GM23248 (cell line): ENCODE results near the gene HDHD3. TPM values are rescaled to one million over a fixed set of nuclear protein-coding genes. Genes with fewer than 3 reads are reported as not detected.
"Not testable (repeated sequence)": the region's sequence is repeated elsewhere in the genome, so short reads cannot be mapped to it uniquely, and the experiment has no call there.

Experiments used
- DNase-seq: peaks from one replicate; pipeline ENCODE4 v3.0.0-alpha.2; 2015
- H2AFZ ChIP-seq: fragments of 200-600 bp; sonication (generic); 2 replicates; pipeline ENCODE4 v1.6.1; 2016; ENCODE audit warnings: antibody characterized with exemption
- H3F3A ChIP-seq: fragments of 200-600 bp; sonication (generic); 2 replicates; pipeline ENCODE4 v1.6.1; 2016; ENCODE audit warnings: mild to moderate bottlenecking, antibody characterized with exemption, mixed run types; ENCODE audit not compliant: insufficient read depth
- H3K27ac ChIP-seq: fragments of 200-600 bp; sonication (generic); 2 replicates; pipeline ENCODE4 v1.5.1; 2016; ENCODE audit warnings: mild to moderate bottlenecking
- H3K27me3 ChIP-seq: fragments of 200-600 bp; sonication (generic); replicated peaks from 2 replicates; pipeline ENCODE4 v1.6.1; 2016; ENCODE audit warnings: mild to moderate bottlenecking; ENCODE audit not compliant: insufficient read depth
- H3K36me3 ChIP-seq: fragments of 200-600 bp; sonication (generic); 2 replicates; pipeline ENCODE4 v1.6.1; 2016; ENCODE audit warnings: low read depth, mild to moderate bottlenecking
- H3K4me1 ChIP-seq: fragments of 200-600 bp; sonication (generic); 2 replicates; pipeline ENCODE4 v1.6.1; 2016; ENCODE audit warnings: mild to moderate bottlenecking; ENCODE audit not compliant: insufficient read depth
- H3K4me2 ChIP-seq: fragments of 200-600 bp; sonication (generic); one replicate; pipeline ENCODE4 v1.6.1; 2016; ENCODE audit warnings: mild to moderate bottlenecking; ENCODE audit not compliant: unreplicated experiment
- H3K4me3 ChIP-seq: fragments of 200-600 bp; sonication (generic); 2 replicates; pipeline ENCODE4 v1.5.1; 2016; ENCODE audit warnings: mild to moderate bottlenecking
- H3K79me2 ChIP-seq: fragments of 200-600 bp; sonication (generic); 2 replicates; pipeline ENCODE4 v1.6.1; 2016; ENCODE audit warnings: mild to moderate bottlenecking; ENCODE audit not compliant: insufficient read depth
- H3K9ac ChIP-seq: fragments of 200-600 bp; sonication (generic); 2 replicates; pipeline ENCODE4 v1.6.1; 2016; ENCODE audit warnings: mild to moderate bottlenecking
- H3K9me2 ChIP-seq: fragments of 200-600 bp; sonication (generic); 2 replicates; pipeline ENCODE4 v1.6.1; 2016; ENCODE audit warnings: mixed run types, mild to moderate bottlenecking, moderate library complexity; ENCODE audit not compliant: insufficient read depth
- H3K9me3 ChIP-seq: fragments of 200-600 bp; sonication (generic); one replicate; pipeline ENCODE4 v1.6.1; 2017; ENCODE audit warnings: low read depth
- H4K20me1 ChIP-seq: fragments of 200-600 bp; sonication (generic); 2 replicates; pipeline ENCODE4 v1.6.0; 2016; ENCODE audit not compliant: insufficient read depth
- EZH2 ChIP-seq: fragments of 200-600 bp; sonication (generic); IDR thresholded peaks from 2 replicates; pipeline ENCODE4 v1.6.1; 2018; ENCODE audit warnings: antibody characterized with exemption, mild to moderate bottlenecking; ENCODE audit not compliant: insufficient read depth, poor library complexity, severe bottlenecking
- EZH2phosphoT487 ChIP-seq: fragments of 200-600 bp; sonication (generic); IDR thresholded peaks from 2 replicates; pipeline ENCODE4 v1.6.1; 2018; ENCODE audit warnings: antibody characterized with exemption, moderate library complexity, mild to moderate bottlenecking, low read depth; ENCODE audit not compliant: insufficient read depth
- WGBS, 2 experiments: methylation state at CpG; one replicate each; pipeline ENCODE4 v1.1.6; 2015 to 2017; ENCODE audit warnings: low lambda C conversion rate in 2 of 2, low coverage in 1 of 2; ENCODE audit errors: missing lambda C conversion rate in 2 of 2; 5-methylcytosine and 5-hydroxymethylcytosine counted together
- in situ Hi-C: fragments of 300-500 bp; cut with MboI; formaldehyde crosslinking; loops from 2 replicates; pipeline ENCODE4 v1.15.0; 2020
- polyA plus RNA-seq: library from polyadenylated mRNA; unstranded; fragments of >200 nt; fragmentation: Nextera tagmentation; extraction: Ambion mirVana; gene quantifications from 2 replicates; pipeline ENCODE4 v1.2.1, GENCODE V29; 2016
- total RNA-seq: library from RNA; depleted of rRNA; stranded (reverse); fragments of >200 nt; shearing (Covaris generic); gene quantifications from 2 replicates; pipeline ENCODE4 v1.2.3, GENCODE V29; 2014

The HDHD3 gene
- total and polyA plus RNA-seq, 2 experiments from 2014 or later = 8.3 to 13.2 TPM

- H3K36me3 ChIP-seq = no peaks in the 10 kb centered on the region
- no peak for DNase-seq
- no peak overlapping the region for H3K27ac ChIP-seq
- H3K4me2 ChIP-seq = no peak overlapping the region
- no peak overlapping the region for H3K9ac ChIP-seq
- in situ Hi-C loops = no loop called here
- no peaks in the 10 kb centered on the region for H3K4me1 ChIP-seq
- no peaks in the 10 kb centered on the region for H3F3A ChIP-seq
- no peak overlapping the region for H3K4me3 ChIP-seq
- H4K20me1 ChIP-seq = no peaks in the 10 kb centered on the region
- no peaks in the 10 kb centered on the region for H3K9me2 ChIP-seq
- whole genome bisulfite sequencing, 2 experiments = 72 to 73% methylated on average over 8 of the region's 8 CpGs
- TF ChIP-seq EZH2 = no peak
- no peak for TF ChIP-seq EZH2phosphoT487
- no peaks in the 10 kb centered on the region for H3K79me2 ChIP-seq
- H3K27me3 ChIP-seq = no peaks in the 10 kb centered on the region
- H2AFZ ChIP-seq = no peak overlapping the region
- H3K9me3 ChIP-seq = no peaks in the 10 kb centered on the region
Measured at GRCh38 chr9:113370806-113371325, 5.9 kb downstream of the HDHD3 start.

- Histone ChIP-seq H3F3A (no peaks in the 10 kb centered on the region), H3K9me2 (no peaks in the 10 kb centered on the region), H3K27me3 (no peaks in the 10 kb centered on the region), H2AFZ (no peak overlapping the region), H3K4me2 (no peak overlapping the region), H3K9ac (no peak overlapping the region), H3K36me3 (no peaks in the 10 kb centered on the region), H3K4me1 (no peaks in the 10 kb centered on the region), H3K4me3 (no peak overlapping the region), H4K20me1 (no peaks in the 10 kb centered on the region), H3K27ac (no peak overlapping the region), H3K9me3 (no peaks in the 10 kb centered on the region), H3K79me2 (no peaks in the 10 kb centered on the region)
- in situ Hi-C loops = no loop called here
- TF ChIP-seq EZH2 = no peak
- no peak for TF ChIP-seq EZH2phosphoT487
- WGBS, 2 experiments = 68 to 74% methylated on average over 11 of the region's 11 CpGs
- no peak for DNase-seq
Measured at GRCh38 chr9:113369855-113370140, 7.0 kb downstream of the HDHD3 start.

GRCh38 chr9:113368982-113369854, 7.6 kb downstream of the HDHD3 start:
- in situ Hi-C loops = no loop called here

GRCh38 chr9:113368348-113368981, 8.3 kb downstream of the HDHD3 start:
- H3K4me3 ChIP-seq = no peak overlapping the region
- H2AFZ ChIP-seq = no peak overlapping the region
- H3K27me3 ChIP-seq = no peaks in the 10 kb centered on the region
- no peaks in the 10 kb centered on the region for H3K36me3 ChIP-seq
- in situ Hi-C loops = no loop called here
- no peaks in the 10 kb centered on the region for H3K9me2 ChIP-seq
- TF ChIP-seq EZH2phosphoT487 (no peak), EZH2 (no peak)
- H3K9me3 ChIP-seq = no peaks in the 10 kb centered on the region
- no peaks in the 10 kb centered on the region for H3F3A ChIP-seq
- no peak overlapping the region for H3K9ac ChIP-seq
- H4K20me1 ChIP-seq = no peaks in the 10 kb centered on the region
- no peak overlapping the region for H3K4me2 ChIP-seq
- H3K27ac ChIP-seq = no peak overlapping the region
- no peak for DNase-seq
- no peaks in the 10 kb centered on the region for H3K4me1 ChIP-seq
- no peaks in the 10 kb centered on the region for H3K79me2 ChIP-seq
- 66 to 73% methylated on average over 5 of the region's 5 CpGs for WGBS, 2 experiments

More at GRCh38 chr9:113368982-113369854, 7.6 kb downstream of the HDHD3 start:
- TF ChIP-seq EZH2phosphoT487 (no peak), EZH2 (no peak)
- Histone ChIP-seq H3K9ac (no peak overlapping the region), H2AFZ (no peak overlapping the region), H3K4me2 (no peak overlapping the region), H3K79me2 (no peaks in the 10 kb centered on the region), H3K36me3 (no peaks in the 10 kb centered on the region), H4K20me1 (no peaks in the 10 kb centered on the region), H3K4me1 (no peaks in the 10 kb centered on the region), H3K4me3 (no peak overlapping the region), H3K27me3 (no peaks in the 10 kb centered on the region), H3F3A (no peaks in the 10 kb centered on the region), H3K9me3 (no peaks in the 10 kb centered on the region), H3K9me2 (no peaks in the 10 kb centered on the region), H3K27ac (no peak overlapping the region)
- WGBS, 2 experiments = 66% methylated on average over 13 of the region's 13 CpGs
- DNase-seq = no peak

- H3K4me3 ChIP-seq, in situ Hi-C loops, H3K27ac ChIP-seq, H3F3A ChIP-seq, H3K9me2 ChIP-seq, DNase-seq, H4K20me1 ChIP-seq, H3K79me2 ChIP-seq, H3K9me3 ChIP-seq, H3K4me1 ChIP-seq, H3K4me2 ChIP-seq, H3K36me3 ChIP-seq, H3K27me3 ChIP-seq, H3K9ac ChIP-seq, H2AFZ ChIP-seq: not testable (repeated sequence)
- 56 to 60% methylated on average over 3 of the region's 3 CpGs for WGBS, 2 experiments
Measured at GRCh38 chr9:113365652-113366051, 11.1 kb downstream of the HDHD3 start.
